NCI-H1105 (cell line): ENCODE results near the gene SGMS1.
"Not testable (repeated sequence)": the region's sequence is repeated elsewhere in the genome, so short reads cannot be mapped to it uniquely, and the experiment has no call there.

Source experiments
- DNase-seq: peaks from one replicate; lab custom pipeline; 2025; lab: John Stamatoyannopoulos, UW

Gene SGMS1

GRCh38 chr10:50373821-50374501 lies 249.8 kb downstream of the SGMS1 start:
- DNase-seq: no peak

GRCh38 chr10:50369931-50370330 lies 253.8 kb downstream of the SGMS1 start:
- no peak for DNase-seq

- no peak for DNase-seq
Measured at GRCh38 chr10:50367732-50368131, 256.0 kb downstream of the SGMS1 start.

GRCh38 chr10:50366421-50366820 lies 257.3 kb downstream of the SGMS1 start:
- not testable (repeated sequence) for DNase-seq

- not testable (repeated sequence) for DNase-seq
Measured at GRCh38 chr10:50364730-50365129, 259.0 kb downstream of the SGMS1 start.

GRCh38 chr10:50362547-50363125 lies 261.1 kb downstream of the SGMS1 start:
- no peak for DNase-seq

GRCh38 chr10:50361946-50362345 lies 261.8 kb downstream of the SGMS1 start:
- DNase-seq: no peak

- no peak for DNase-seq
Measured at GRCh38 chr10:50360077-50360850, 263.5 kb downstream of the SGMS1 start.

GRCh38 chr10:50358925-50359687 lies 264.6 kb downstream of the SGMS1 start:
- no peak for DNase-seq

- no peak for DNase-seq
Measured at GRCh38 chr10:50358411-50358810, 265.3 kb downstream of the SGMS1 start.

GRCh38 chr10:50356481-50356832 lies 267.3 kb downstream of the SGMS1 start:
- not testable (repeated sequence) for DNase-seq

- not testable (repeated sequence) for DNase-seq
Measured at GRCh38 chr10:50355693-50356480, 267.9 kb downstream of the SGMS1 start.

- DNase-seq: no peak
Measured at GRCh38 chr10:50351483-50352146, 272.1 kb downstream of the SGMS1 start.

GRCh38 chr10:50350366-50350765 lies 273.4 kb downstream of the SGMS1 start:
- DNase-seq: no peak

GRCh38 chr10:50349554-50349953 lies 274.2 kb downstream of the SGMS1 start:
- no peak for DNase-seq

- DNase-seq: no peak
Measured at GRCh38 chr10:50347394-50347802, 276.4 kb downstream of the SGMS1 start.

GRCh38 chr10:50346942-50347341 lies 276.8 kb downstream of the SGMS1 start:
- DNase-seq: no peak

GRCh38 chr10:50345545-50345944 lies 278.2 kb downstream of the SGMS1 start:
- no peak for DNase-seq

- no peak for DNase-seq
Measured at GRCh38 chr10:50343702-50344331, 279.9 kb downstream of the SGMS1 start.

- no peak for DNase-seq
Measured at GRCh38 chr10:50341987-50342386, 281.8 kb downstream of the SGMS1 start.

- DNase-seq: no peak
Measured at GRCh38 chr10:50336140-50336539, 287.6 kb downstream of the SGMS1 start.
